Measurements from ENCODE around the gene TNFSF4. TPM values are rescaled to one million over a fixed set of nuclear protein-coding genes. Genes with fewer than 3 reads are reported as not detected.

Gene TNFSF4
- total and polyA plus RNA-seq, 2 of the 13 experiments (the other 11 are each of a cell fraction or from before 2014, with no cell fraction given), result 2.4 to 7.9 TPM

GRCh38 chr1:173190101-173190936 lies 16.8 kb downstream of the TNFSF4 start (continued):
- TF ChIP-seq, protein P1, sequence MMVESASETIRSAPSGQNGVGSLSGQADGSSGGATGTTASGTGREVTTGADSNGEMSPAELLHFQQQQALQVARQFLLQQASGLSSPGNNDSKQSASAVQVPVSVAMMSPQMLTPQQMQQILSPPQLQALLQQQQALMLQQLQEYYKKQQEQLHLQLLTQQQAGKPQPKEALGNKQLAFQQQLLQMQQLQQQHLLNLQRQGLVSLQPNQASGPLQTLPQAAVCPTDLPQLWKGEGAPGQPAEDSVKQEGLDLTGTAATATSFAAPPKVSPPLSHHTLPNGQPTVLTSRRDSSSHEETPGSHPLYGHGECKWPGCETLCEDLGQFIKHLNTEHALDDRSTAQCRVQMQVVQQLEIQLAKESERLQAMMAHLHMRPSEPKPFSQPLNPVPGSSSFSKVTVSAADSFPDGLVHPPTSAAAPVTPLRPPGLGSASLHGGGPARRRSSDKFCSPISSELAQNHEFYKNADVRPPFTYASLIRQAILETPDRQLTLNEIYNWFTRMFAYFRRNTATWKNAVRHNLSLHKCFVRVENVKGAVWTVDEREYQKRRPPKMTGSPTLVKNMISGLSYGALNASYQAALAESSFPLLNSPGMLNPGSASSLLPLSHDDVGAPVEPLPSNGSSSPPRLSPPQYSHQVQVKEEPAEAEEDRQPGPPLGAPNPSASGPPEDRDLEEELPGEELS (CRISPR knock-in tag; IDR thresholded peaks at IDR 0.05), result peak; percentile 73
- no peak for TF ChIP-seq ZZZ3 (CRISPR knock-in tag; IDR thresholded peaks at IDR 0.05; ENCODE audit: borderline replicate concordance)
- no peak for TF ChIP-seq MXD3 (CRISPR knock-in tag; IDR thresholded peaks at IDR 0.05)
- TF ChIP-seq ZNF577 (CRISPR knock-in tag; IDR thresholded peaks at IDR 0.05; ENCODE audit: borderline replicate concordance, low read depth), result no peak
- TF ChIP-seq POGZ (CRISPR knock-in tag; IDR thresholded peaks at IDR 0.05), result 0 out of 2 replicates have a peak, but pooled peaks have one; percentile 56
- TF ChIP-seq, protein P2, sequence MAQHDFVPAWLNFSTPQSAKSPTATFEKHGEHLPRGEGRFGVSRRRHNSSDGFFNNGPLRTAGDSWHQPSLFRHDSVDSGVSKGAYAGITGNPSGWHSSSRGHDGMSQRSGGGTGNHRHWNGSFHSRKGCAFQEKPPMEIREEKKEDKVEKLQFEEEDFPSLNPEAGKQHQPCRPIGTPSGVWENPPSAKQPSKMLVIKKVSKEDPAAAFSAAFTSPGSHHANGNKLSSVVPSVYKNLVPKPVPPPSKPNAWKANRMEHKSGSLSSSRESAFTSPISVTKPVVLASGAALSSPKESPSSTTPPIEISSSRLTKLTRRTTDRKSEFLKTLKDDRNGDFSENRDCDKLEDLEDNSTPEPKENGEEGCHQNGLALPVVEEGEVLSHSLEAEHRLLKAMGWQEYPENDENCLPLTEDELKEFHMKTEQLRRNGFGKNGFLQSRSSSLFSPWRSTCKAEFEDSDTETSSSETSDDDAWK (CRISPR knock-in tag; IDR thresholded peaks at IDR 0.05), result no peak
- no peak; the same call in 1 of the 2 replicates for TF ChIP-seq JUND (CRISPR knock-in tag; IDR thresholded peaks at IDR 0.05)
- TF ChIP-seq ZNF33A (CRISPR knock-in tag; IDR thresholded peaks at IDR 0.05; ENCODE audit: borderline replicate concordance), result no peak
- TF ChIP-seq HNRNPK (IDR thresholded peaks at IDR 0.05; ENCODE audit: low read depth, low read length, poor library complexity, severe bottlenecking), result no peak
- TF ChIP-seq ZNF354B (CRISPR knock-in tag; IDR thresholded peaks at IDR 0.05), result no peak
- no peak for TF ChIP-seq ZNF660 (CRISPR knock-in tag; IDR thresholded peaks at IDR 0.05; ENCODE audit: borderline replicate concordance, low read depth)
- TF ChIP-seq PLRG1 (conservative IDR thresholded peaks at IDR 0.05), result no peak
- no peak for TF ChIP-seq ZNF10 (CRISPR knock-in tag; IDR thresholded peaks at IDR 0.05; ENCODE audit: borderline replicate concordance, low read depth)
- TF ChIP-seq, protein P3, sequence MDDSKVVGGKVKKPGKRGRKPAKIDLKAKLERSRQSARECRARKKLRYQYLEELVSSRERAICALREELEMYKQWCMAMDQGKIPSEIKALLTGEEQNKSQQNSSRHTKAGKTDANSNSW (CRISPR knock-in tag; IDR thresholded peaks at IDR 0.05; ENCODE audit: borderline replicate concordance), result no peak
- TF ChIP-seq CBFB (CRISPR knock-in tag; IDR thresholded peaks at IDR 0.05), result no peak
- TF ChIP-seq MXD4 (CRISPR knock-in tag; IDR thresholded peaks at IDR 0.05), result peak; percentile 82
- TF ChIP-seq SATB2 (CRISPR knock-in tag; IDR thresholded peaks at IDR 0.05), result peak; percentile 64; the same call in 1 of the 2 replicates
- no peak for TF ChIP-seq ZNF143 (CRISPR knock-in tag; IDR thresholded peaks at IDR 0.05)
- no peak for TF ChIP-seq ZNF570 (CRISPR knock-in tag; IDR thresholded peaks at IDR 0.05; ENCODE audit: borderline replicate concordance)
- peak; percentile 88 for TF ChIP-seq HIC2 (CRISPR knock-in tag; IDR thresholded peaks at IDR 0.05; ENCODE audit: low read depth)
- peak; percentile 85 for TF ChIP-seq ZFY (CRISPR knock-in tag; IDR thresholded peaks at IDR 0.05)
- no peak for TF ChIP-seq EEA1 (CRISPR knock-in tag; IDR thresholded peaks at IDR 0.05; ENCODE audit: borderline replicate concordance)

All from HepG2 (cell line).